ENCODE data around the gene BAHCC1.

DNA sequence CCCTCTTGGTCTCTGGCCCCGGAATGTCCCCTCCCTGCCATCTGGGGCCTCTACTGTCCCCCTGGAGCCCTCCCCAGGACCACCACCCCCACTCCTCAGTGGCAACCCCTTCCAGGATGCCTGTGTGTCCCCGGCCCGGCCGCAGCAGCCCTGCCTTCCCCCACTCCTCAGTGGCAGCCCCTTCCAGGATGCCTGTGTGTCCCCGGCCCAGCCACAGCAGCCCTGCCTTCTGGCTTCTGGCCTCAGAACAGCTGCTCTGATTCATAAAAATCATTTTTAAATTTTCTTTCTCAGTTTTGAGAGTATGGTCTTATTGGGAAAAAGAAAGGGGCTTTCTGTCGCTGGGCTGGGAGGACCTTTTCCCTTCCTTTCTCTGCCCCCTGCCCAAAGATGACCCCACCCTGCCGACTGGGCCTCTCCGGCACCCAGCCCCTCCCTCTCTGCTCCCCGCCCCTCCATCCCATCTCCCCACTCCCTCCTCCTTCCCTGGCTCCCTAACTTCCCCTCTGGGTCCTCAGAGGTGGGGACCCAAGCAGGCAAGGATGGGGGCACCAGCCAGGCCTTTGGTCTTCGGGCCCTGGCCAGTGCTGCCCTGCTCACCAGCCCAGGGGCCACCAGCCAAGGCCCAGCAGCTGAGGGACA lies 40.5 kb downstream of the BAHCC1 start:
- TF ChIP-seq SUZ12 (IDR thresholded peaks at IDR 0.05; ENCODE audit: extremely low read depth, insufficient read depth, insufficient read length) (no peak), YY1 (IDR thresholded peaks at IDR 0.05; ENCODE audit: insufficient read depth, insufficient read length) (no peak)

Measured in NT2/D1 (cell line).